WI38 (cell line): Measurements from ENCODE around the gene CDK4.

Source experiments
- H3K4me3 ChIP-seq: 2 replicates; pipeline ENCODE4 v1.5.1; 2011; ENCODE audit warnings: low read depth, mild to moderate bottlenecking, control low read depth, low read length
- CTCF ChIP-seq: IDR thresholded peaks from 2 replicates; pipeline ENCODE4 v1.5.1; 2012; ENCODE audit warnings: low read depth, mild to moderate bottlenecking, control low read depth, low read length

The CDK4 gene

GRCh38 chr12:57733928-57734327 lies 18.2 kb downstream of the CDK4 start:
- H3K4me3 ChIP-seq, result no peak overlapping the region
- TF ChIP-seq CTCF, result no peak

GRCh38 chr12:57732726-57733593 lies 19.1 kb downstream of the CDK4 start:
- no peak overlapping the region for H3K4me3 ChIP-seq
- TF ChIP-seq CTCF, result no peak

- H3K4me3 ChIP-seq, result no peak overlapping the region
- no peak for TF ChIP-seq CTCF
Observed at GRCh38 chr12:57732270-57732669, 19.8 kb downstream of the CDK4 start.

GRCh38 chr12:57731411-57732080 lies 20.6 kb downstream of the CDK4 start:
- no peak overlapping the region for H3K4me3 ChIP-seq
- TF ChIP-seq CTCF, result no peak

- H3K4me3 ChIP-seq, result no peak overlapping the region
- no peak for TF ChIP-seq CTCF
Observed at GRCh38 chr12:57730336-57731067, 21.6 kb downstream of the CDK4 start.

- no peak overlapping the region for H3K4me3 ChIP-seq
- no peak for TF ChIP-seq CTCF
Observed at GRCh38 chr12:57729321-57729844, 22.7 kb downstream of the CDK4 start.
